Activated B cell treated with CpG ODN at 0.5 μM for 24 hours (primary cell): Measurements from ENCODE around the gene CCIN. TPM values are rescaled to one million over a fixed set of nuclear protein-coding genes. Genes with fewer than 3 reads are reported as not detected.

ENCODE experiments used
- ATAC-seq: fragments of 200-7000 bp; cut with Tn5 transposase; one replicate; pipeline ENCODE4 v1.10.0; 2021; ENCODE audit warnings: low read depth, mild to moderate bottlenecking, moderate library complexity
- CTCF ChIA-PET: fragments of 350-600 bp; sonication (Branson Sonifier 250); formaldehyde crosslinking; loops from one replicate; lab custom pipeline; 2021; ENCODE audit warnings: antibody characterized with exemption; lab: Charles Lee
- POLR2A ChIA-PET: fragments of 350-600 bp; sonication (Branson Sonifier 250); formaldehyde crosslinking; loops from one replicate; lab custom pipeline; 2021; ENCODE audit warnings: antibody characterized with exemption; lab: Charles Lee
- DNase-seq: peaks from one replicate; pipeline ENCODE4 v3.0.0; 2022
- H3K27ac Mint-ChIP-seq: one replicate; pipeline ENCODE4 v1.8.0; 2020; ENCODE audit warnings: mixed read lengths
- H3K27me3 Mint-ChIP-seq: one replicate; pipeline ENCODE4 v1.8.0; 2021; ENCODE audit warnings: mixed read lengths
- H3K36me3 Mint-ChIP-seq: one replicate; pipeline ENCODE4 v1.8.0; 2021; ENCODE audit warnings: low read depth, mixed read lengths
- H3K4me1 Mint-ChIP-seq: one replicate; pipeline ENCODE4 v1.8.0; 2021; ENCODE audit warnings: mixed read lengths
- H3K4me3 Mint-ChIP-seq: one replicate; pipeline ENCODE4 v1.8.0; 2020; ENCODE audit warnings: mild to moderate bottlenecking, mixed read lengths
- H3K9me3 Mint-ChIP-seq: one replicate; pipeline ENCODE4 v1.8.0; 2020; ENCODE audit warnings: mixed read lengths
- CTCF ChIP-seq: fragments of 200-600 bp; IDR thresholded peaks from one replicate; pipeline ENCODE4 v1.8.0; 2022; ENCODE audit warnings: antibody characterized with exemption, mild to moderate bottlenecking
- intact Hi-C: fragments of 100-400 bp; cut with micrococcal nuclease; formaldehyde crosslinking; loops from one replicate; pipeline ENCODE4 v1.15.1; 2024
- total RNA-seq: library from RNA; stranded (reverse); gene quantifications from 2 replicates; pipeline ENCODE4 v1.2.3, GENCODE V29; 2022

The CCIN gene
- total RNA-seq, 1 donor from 2014 or later = not detected

GRCh38 chr9:36136272-36136893 lies 32.8 kb upstream of the CCIN start, which contains the start of gene GLIPR2:
Gene GLIPR2, plus strand, starts transcription at chr9:36136733. Its CDS starts 46 bp downstream, at chr9:36136779.
- intact Hi-C loops = loop anchor here (1.0 kb wide), 4 partner anchors 8 to 54 kb away; partner anchors contain the start of gene CLTA
- TF ChIP-seq CTCF = no peak
- DNase-seq = peak; percentile 79
- ATAC-seq = peak; percentile 98
- peak within 1 kb of the TSS; percentile 87 for H3K4me3 Mint-ChIP-seq
- CTCF ChIA-PET = interaction anchor here (1.3 to 1.5 kb wide), 3 partner anchors 28 to 35 kb away, joined by 7 to 10 read pairs (median 8); no protein-coding TSS in a partner anchor
- POLR2A ChIA-PET = interaction anchor here (1.0 to 4.6 kb wide), 7 partner anchors 8 to 54 kb away, joined by 3 to 33 read pairs (median 5); partner anchors contain the start of gene CLTA
- H3K27ac Mint-ChIP-seq = peak within 1 kb of the TSS; percentile 88
- H3K9me3 Mint-ChIP-seq = no peaks in the 10 kb centered on the region
- H3K4me1 Mint-ChIP-seq = peaks cover 53% of the 10 kb centered on the region
- H3K27me3 Mint-ChIP-seq = no peaks in the 10 kb centered on the region
- H3K36me3 Mint-ChIP-seq = peaks cover 6% of the 10 kb centered on the region

- CTCF ChIA-PET = interaction anchor here (1.3 to 1.5 kb wide), 3 partner anchors 27 to 35 kb away, joined by 7 to 10 read pairs (median 8); no protein-coding TSS in a partner anchor
- intact Hi-C loops = loop anchor here (1.0 kb wide), 5 partner anchors 7 to 53 kb away; partner anchors contain the start of gene CLTA
- Mint-ChIP-seq H3K27ac (peak overlapping the region; percentile 88), H3K4me3 (peak overlapping the region; percentile 87), H3K27me3 (no peaks in the 10 kb centered on the region), H3K36me3 (peaks cover 6% of the 10 kb centered on the region), H3K4me1 (peaks cover 58% of the 10 kb centered on the region), H3K9me3 (no peaks in the 10 kb centered on the region)
- ATAC-seq (peak; percentile 16), DNase-seq (no peak)
- no peak for TF ChIP-seq CTCF
- POLR2A ChIA-PET = interaction anchor here (0.6 to 4.6 kb wide), 8 partner anchors 8 to 321 kb away, joined by 3 to 33 read pairs (median 5); partner anchors contain the start of gene CLTA
Observed at GRCh38 chr9:36136894-36137391, 32.2 kb upstream of the CCIN start.

- POLR2A ChIA-PET = interaction anchor here (0.6 to 4.6 kb wide), 4 partner anchors 9 to 322 kb away, joined by 3 to 33 read pairs (median 6); partner anchors contain the start of gene CLTA
- Mint-ChIP-seq H3K36me3 (peaks cover 8% of the 10 kb centered on the region), H3K9me3 (no peaks in the 10 kb centered on the region), H3K4me1 (peaks cover 64% of the 10 kb centered on the region), H3K27ac (peak overlapping the region; percentile 88), H3K4me3 (peak overlapping the region; percentile 87), H3K27me3 (no peaks in the 10 kb centered on the region)
- DNase-seq (no peak), ATAC-seq (no peak)
- intact Hi-C loops = loop anchor here (1.0 kb wide), 1 partner anchor 34 kb away; no protein-coding TSS in a partner anchor
- CTCF ChIA-PET = interaction anchor here (1.3 to 1.5 kb wide), 3 partner anchors 27 to 36 kb away, joined by 7 to 10 read pairs (median 8); no protein-coding TSS in a partner anchor
- TF ChIP-seq CTCF = no peak
Observed at GRCh38 chr9:36137392-36138004, 31.7 kb upstream of the CCIN start.

- DNase-seq (no peak), ATAC-seq (no peak)
- Mint-ChIP-seq H3K36me3 (peaks cover 8% of the 10 kb centered on the region), H3K9me3 (no peaks in the 10 kb centered on the region), H3K4me1 (peaks cover 74% of the 10 kb centered on the region), H3K27ac (peak overlapping the region; percentile 30), H3K4me3 (peak overlapping the region; percentile 33), H3K27me3 (no peaks in the 10 kb centered on the region)
- CTCF ChIA-PET = interaction anchor here (0.6 to 0.9 kb wide), 2 partner anchors 35 to 110 kb away, joined by 3 read pairs; no protein-coding TSS in a partner anchor
- TF ChIP-seq CTCF = no peak
- POLR2A ChIA-PET = interaction anchor here (0.7 to 4.6 kb wide), 3 partner anchors 12 to 337 kb away, joined by 4 to 33 read pairs (median 5); partner anchors contain the start of gene CLTA
- intact Hi-C loops = no loop called here
Observed at GRCh38 chr9:36138496-36138895, 30.7 kb upstream of the CCIN start.
